ENCODE measurements around the gene RAB39A. TPM values are rescaled to one million over a fixed set of nuclear protein-coding genes. Genes with fewer than 3 reads are reported as not detected.

The RAB39A gene
- total RNA-seq, 1 donor from 2014 or later = 2.9 TPM

Other genes with a start within 250 kb of the RAB39A start
- 0.67 TPM in 1 of 2 replicates, not detected in the other for gene SLN, start 216.4 kb upstream of the RAB39A start, total RNA-seq
- 17.5 and 19.4 TPM in 2 replicates for gene SLC35F2, start 69.7 kb upstream of the RAB39A start, total RNA-seq
- gene CUL5, start 80.5 kb downstream of the RAB39A start, total RNA-seq = 35.2 and 37.9 TPM in 2 replicates
- gene ACAT1, start 193.1 kb downstream of the RAB39A start, total RNA-seq = 29.5 and 37.5 TPM in 2 replicates